Gastroesophageal sphincter (tissue), 2 donors: Measurements from ENCODE around the gene ADGRF1.

Source experiments
- POLR2A ChIP-seq, 2 donors: fragments of 450-650 bp; IDR thresholded peaks; one replicate each; pipeline ENCODE4 v1.6.1; 2017; ENCODE audit warnings: antibody characterized with exemption in 2 of 2, mild to moderate bottlenecking in 2 of 2, moderate library complexity in 1 of 2
- POLR2AphosphoS5 ChIP-seq: sonication (generic); formaldehyde crosslinking; IDR thresholded peaks from one replicate; pipeline ENCODE4 v1.6.1; 2017; ENCODE audit warnings: antibody characterized with exemption

DNA sequence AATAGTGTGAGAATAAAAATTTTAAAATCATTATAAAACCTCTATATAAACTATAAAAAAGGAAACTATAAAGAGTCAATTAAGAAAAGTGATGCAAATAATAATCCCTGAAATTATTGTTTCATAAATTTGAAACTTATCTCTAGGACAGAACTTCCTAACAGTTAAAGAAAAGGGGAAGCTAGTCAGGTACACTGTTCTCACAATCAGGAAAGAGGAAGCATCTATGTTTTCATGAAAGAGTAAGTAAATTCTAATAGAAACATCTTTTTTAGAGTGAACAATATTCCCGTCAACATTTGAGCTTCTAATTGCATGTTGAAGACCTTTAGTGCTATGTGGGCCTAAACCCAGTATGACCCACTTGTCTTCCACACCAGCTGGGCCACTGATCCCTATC lies 1.2 kb upstream of the ADGRF1 start:
- TF ChIP-seq POLR2AphosphoS5, result no peak
- TF ChIP-seq POLR2A (IDR thresholded peaks at IDR 0.05), result no peak
